GM15510 (cell line): ENCODE results near the gene KRT9.

ENCODE experiments used
- POLR2A ChIP-seq: IDR thresholded peaks from 3 replicates; pipeline ENCODE4 v1.6.1; 2011; ENCODE audit warnings: borderline replicate concordance; ENCODE audit not compliant: insufficient read length; ENCODE audit errors: extremely low read depth

Gene KRT9

GRCh38 chr17:41516147-41516829 is 55.6 kb downstream of the KRT9 start:
- TF ChIP-seq POLR2A = no peak
